ENCODE data around the gene CDC42BPA. TPM values are rescaled to one million over a fixed set of nuclear protein-coding genes. Genes with fewer than 3 reads are reported as not detected.

Gene CDC42BPA
- total RNA-seq, 1 donor from 2014 or later = 95.7 TPM

DNA sequence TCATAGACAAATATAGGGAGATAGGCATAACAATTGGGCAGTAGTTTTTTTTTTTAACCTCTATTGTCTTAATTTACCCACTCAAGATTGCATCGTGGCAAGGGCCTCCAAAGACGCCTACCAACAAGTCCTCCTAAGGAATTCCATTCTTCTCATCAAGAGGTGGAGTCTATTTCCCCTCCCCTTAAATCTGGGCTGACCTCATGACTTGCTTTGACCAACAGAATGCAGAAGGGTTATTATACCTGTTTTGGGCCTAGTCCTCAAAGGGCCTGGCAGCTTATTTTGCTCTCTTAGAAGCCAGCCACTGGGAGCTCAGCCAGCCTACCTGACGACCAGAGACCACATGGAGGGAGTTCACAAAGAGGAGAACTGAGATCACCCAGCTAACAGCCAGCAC lies 285.9 kb downstream of the CDC42BPA start:
- H3K4me3 Mint-ChIP-seq (ENCODE audit: unreplicated experiment) = no peak overlapping the region

DNA sequence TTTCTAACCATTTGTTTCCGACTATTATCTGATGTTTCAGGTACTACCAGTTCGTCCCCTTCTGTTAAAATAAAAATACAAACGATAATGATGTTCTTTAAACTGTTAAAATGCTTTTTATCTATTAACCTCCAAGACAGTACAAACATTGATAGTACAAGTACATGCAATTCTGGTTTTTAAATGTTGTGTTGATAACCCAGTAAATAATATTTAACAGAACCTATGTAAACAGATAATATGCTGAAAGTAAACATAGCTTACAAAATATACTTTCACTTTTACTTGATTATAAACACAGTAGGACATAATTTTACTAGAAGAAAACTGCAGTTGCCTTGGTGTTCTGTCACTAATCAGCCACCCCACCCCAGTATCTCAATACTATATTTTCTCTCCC lies 301.3 kb downstream of the CDC42BPA start:
- Mint-ChIP-seq H3K4me1 (ENCODE audit: unreplicated experiment) (no peaks in the 10 kb centered on the region), H3K4me3 (ENCODE audit: unreplicated experiment) (no peak overlapping the region), H3K36me3 (ENCODE audit: unreplicated experiment) (peaks cover 63% of the 10 kb centered on the region), H3K27ac (ENCODE audit: unreplicated experiment) (no peak overlapping the region), H3K9me3 (ENCODE audit: unreplicated experiment) (peaks cover 18% of the 10 kb centered on the region), H3K27me3 (ENCODE audit: unreplicated experiment) (no peaks in the 10 kb centered on the region)
- TF ChIP-seq, protein P1, sequence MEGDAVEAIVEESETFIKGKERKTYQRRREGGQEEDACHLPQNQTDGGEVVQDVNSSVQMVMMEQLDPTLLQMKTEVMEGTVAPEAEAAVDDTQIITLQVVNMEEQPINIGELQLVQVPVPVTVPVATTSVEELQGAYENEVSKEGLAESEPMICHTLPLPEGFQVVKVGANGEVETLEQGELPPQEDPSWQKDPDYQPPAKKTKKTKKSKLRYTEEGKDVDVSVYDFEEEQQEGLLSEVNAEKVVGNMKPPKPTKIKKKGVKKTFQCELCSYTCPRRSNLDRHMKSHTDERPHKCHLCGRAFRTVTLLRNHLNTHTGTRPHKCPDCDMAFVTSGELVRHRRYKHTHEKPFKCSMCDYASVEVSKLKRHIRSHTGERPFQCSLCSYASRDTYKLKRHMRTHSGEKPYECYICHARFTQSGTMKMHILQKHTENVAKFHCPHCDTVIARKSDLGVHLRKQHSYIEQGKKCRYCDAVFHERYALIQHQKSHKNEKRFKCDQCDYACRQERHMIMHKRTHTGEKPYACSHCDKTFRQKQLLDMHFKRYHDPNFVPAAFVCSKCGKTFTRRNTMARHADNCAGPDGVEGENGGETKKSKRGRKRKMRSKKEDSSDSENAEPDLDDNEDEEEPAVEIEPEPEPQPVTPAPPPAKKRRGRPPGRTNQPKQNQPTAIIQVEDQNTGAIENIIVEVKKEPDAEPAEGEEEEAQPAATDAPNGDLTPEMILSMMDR (IDR thresholded peaks at IDR 0.05) = no peak
- no peak for DNase-seq (ENCODE audit: extremely low spot score, unreplicated experiment)

More for the DNA sequence above, 285.9 kb downstream of the CDC42BPA start:
- TF ChIP-seq, protein P1 (IDR thresholded peaks at IDR 0.05) = no peak
- H3K27ac Mint-ChIP-seq (ENCODE audit: unreplicated experiment) = no peak overlapping the region
- H3K36me3 Mint-ChIP-seq (ENCODE audit: unreplicated experiment) = peaks cover 59% of the 10 kb centered on the region
- H3K27me3 Mint-ChIP-seq (ENCODE audit: unreplicated experiment) = no peaks in the 10 kb centered on the region
- no peaks in the 10 kb centered on the region for H3K9me3 Mint-ChIP-seq (ENCODE audit: unreplicated experiment)
- DNase-seq (ENCODE audit: extremely low spot score, unreplicated experiment) = no peak
- peaks cover 5% of the 10 kb centered on the region for H3K4me1 Mint-ChIP-seq (ENCODE audit: unreplicated experiment)

DNA sequence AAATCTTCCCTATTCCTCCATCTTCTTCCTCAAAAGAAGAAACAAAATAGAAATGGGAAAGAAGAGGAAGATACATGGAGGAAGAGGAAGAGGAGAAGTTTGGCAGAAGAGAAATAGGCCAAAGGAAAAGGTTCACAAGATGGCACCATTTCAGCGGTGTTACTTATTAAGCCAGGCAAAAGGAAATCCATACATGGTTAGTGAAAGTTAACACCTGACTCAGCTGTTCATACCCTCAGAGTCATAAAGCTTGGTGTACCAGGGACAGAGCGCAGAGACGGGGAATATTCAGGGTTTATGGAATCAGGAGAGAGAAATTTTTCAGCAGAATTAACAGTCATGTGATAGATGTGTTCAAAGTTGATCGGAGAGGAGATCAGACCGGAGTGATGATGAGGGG lies 307.6 kb downstream of the CDC42BPA start:
- H3K9me3 Mint-ChIP-seq (ENCODE audit: unreplicated experiment) = no peaks in the 10 kb centered on the region
- H3K4me1 Mint-ChIP-seq (ENCODE audit: unreplicated experiment) = no peaks in the 10 kb centered on the region
- H3K27ac Mint-ChIP-seq (ENCODE audit: unreplicated experiment) = no peak overlapping the region
- no peak for DNase-seq (ENCODE audit: extremely low spot score, unreplicated experiment)
- peaks cover 43% of the 10 kb centered on the region for H3K36me3 Mint-ChIP-seq (ENCODE audit: unreplicated experiment)
- no peaks in the 10 kb centered on the region for H3K27me3 Mint-ChIP-seq (ENCODE audit: unreplicated experiment)
- TF ChIP-seq, protein P1 (IDR thresholded peaks at IDR 0.05) = no peak
- no peak overlapping the region for H3K4me3 Mint-ChIP-seq (ENCODE audit: unreplicated experiment)

DNA sequence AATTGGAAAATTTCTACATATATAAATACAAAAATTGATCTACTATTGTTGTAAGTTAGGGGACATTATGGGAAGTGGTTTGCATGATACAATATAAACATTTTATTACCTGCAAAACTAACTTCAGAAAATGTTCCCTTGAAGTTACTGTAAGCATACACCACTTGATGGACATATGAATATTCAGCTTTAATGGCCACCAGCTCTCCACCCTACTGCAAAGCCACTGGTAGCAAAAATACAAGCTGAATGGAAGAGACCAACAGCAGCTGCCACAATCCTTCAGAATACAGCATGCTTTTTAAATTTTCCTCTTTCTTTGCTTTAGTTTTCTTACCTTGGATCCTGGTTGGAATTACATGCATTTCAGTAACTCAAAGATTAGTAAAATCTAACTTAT lies 308.4 kb downstream of the CDC42BPA start:
- Mint-ChIP-seq H3K27ac (ENCODE audit: unreplicated experiment) (no peak overlapping the region), H3K27me3 (ENCODE audit: unreplicated experiment) (no peaks in the 10 kb centered on the region), H3K4me1 (ENCODE audit: unreplicated experiment) (no peaks in the 10 kb centered on the region), H3K36me3 (ENCODE audit: unreplicated experiment) (peaks cover 42% of the 10 kb centered on the region), H3K4me3 (ENCODE audit: unreplicated experiment) (no peak overlapping the region), H3K9me3 (ENCODE audit: unreplicated experiment) (no peaks in the 10 kb centered on the region)
- DNase-seq (ENCODE audit: extremely low spot score, unreplicated experiment) = no peak
- TF ChIP-seq, protein P1 (IDR thresholded peaks at IDR 0.05) = no peak

DNA sequence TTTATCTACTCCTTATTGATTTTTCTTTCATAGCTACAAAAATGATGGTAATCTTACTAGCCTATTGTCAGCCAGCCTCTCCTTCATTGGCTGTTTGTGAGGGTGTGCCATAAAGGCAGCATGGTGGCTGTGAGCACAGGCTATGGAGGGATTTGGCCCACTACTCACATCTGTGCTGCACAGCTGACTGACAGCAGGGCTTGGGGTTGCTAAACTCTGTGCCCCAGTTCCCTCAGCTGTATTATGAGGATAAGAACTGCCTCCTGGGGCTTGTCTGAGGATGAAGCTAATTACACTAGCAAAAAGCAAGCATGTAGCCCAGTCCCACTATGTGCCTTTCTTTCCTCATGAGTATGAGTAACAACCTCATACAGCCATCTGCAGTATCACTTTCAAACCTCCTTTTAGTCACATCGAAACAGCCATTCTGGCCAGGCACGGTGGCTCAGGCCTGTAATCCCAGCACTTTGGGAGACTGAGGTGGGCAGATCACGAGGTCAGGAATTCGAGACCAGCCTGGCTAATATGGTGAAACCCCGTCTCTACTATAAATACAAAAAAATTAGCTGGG lies 312.0 kb downstream of the CDC42BPA start:
- H3K27ac Mint-ChIP-seq (ENCODE audit: unreplicated experiment) = no peak overlapping the region
- no peak for DNase-seq (ENCODE audit: extremely low spot score, unreplicated experiment)
- TF ChIP-seq, protein P1 (IDR thresholded peaks at IDR 0.05) = no peak
- no peak overlapping the region for H3K4me3 Mint-ChIP-seq (ENCODE audit: unreplicated experiment)
- H3K27me3 Mint-ChIP-seq (ENCODE audit: unreplicated experiment) = no peaks in the 10 kb centered on the region
- H3K9me3 Mint-ChIP-seq (ENCODE audit: unreplicated experiment) = no peaks in the 10 kb centered on the region
- no peaks in the 10 kb centered on the region for H3K4me1 Mint-ChIP-seq (ENCODE audit: unreplicated experiment)
- H3K36me3 Mint-ChIP-seq (ENCODE audit: unreplicated experiment) = peaks cover 56% of the 10 kb centered on the region

All from osteocyte (in vitro differentiated cells).